NCI-H1048 (cell line): ENCODE data around the gene MTMR3.
"Not testable (repeated sequence)": the region's sequence is repeated elsewhere in the genome, so short reads cannot be mapped to it uniquely, and the experiment has no call there.

Experiments
- DNase-seq: peaks from one replicate; lab custom pipeline; 2025; lab: John Stamatoyannopoulos, UW

The MTMR3 gene

DNA sequence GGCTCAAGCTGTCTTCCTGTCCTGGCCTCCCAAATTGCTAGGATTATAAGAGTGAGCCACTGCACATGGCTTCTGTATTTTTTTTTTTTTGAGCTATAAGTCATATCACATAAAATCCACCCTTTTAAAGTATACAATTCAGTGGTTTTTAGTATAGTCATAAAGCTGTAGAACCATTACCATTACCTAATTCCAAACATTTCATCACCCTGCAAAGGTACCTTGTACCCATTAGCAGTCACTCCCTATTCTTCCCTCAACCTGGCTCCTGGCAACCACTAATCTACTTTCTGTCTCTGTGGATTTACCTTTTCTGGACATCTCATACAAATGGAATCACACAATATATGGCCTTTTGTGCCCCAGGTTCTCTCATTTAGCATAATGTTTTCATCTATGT lies 84.5 kb downstream of the MTMR3 start:
- no peak for DNase-seq

- no peak for DNase-seq
These were observed 88.6 kb downstream of the MTMR3 start for GRCh38 chr22:29971607-29972006.

DNA sequence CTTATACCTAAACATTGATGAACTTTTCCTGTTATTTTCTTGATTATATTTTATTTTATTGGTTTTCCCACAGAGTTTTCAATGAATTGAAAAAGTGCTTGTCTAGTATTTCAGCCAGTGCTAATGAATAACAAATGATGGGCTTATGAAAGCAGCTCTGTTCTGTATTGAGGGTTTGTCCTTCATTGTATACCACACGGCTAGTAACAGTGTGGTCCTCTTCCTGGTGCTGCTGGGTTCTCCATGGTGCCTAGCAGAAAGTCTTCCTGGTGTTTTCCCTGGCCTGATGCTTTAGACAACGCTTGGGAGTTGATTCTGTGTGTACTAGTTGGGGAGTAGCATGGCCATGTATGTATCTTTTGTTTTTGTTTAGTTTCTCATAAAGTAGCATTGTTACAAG lies 89.1 kb downstream of the MTMR3 start:
- DNase-seq: no peak

DNA sequence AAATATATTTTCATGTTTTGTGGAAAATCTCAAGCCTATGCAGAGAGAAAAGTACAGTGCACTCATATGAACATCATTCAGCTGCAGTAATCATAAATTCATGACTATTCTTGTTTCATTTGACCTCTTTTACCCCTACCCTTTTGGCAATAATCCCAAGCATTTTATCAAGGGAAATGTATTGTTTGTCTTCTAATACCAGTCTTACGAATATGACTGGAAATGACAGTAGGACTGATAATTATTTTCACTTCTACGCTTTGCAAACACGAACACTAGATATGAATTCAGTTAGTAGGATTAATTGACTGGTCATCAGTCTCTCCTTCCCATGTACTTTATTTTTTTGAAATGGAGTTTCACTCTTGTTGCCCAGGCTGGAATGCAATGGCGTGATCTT lies 90.3 kb downstream of the MTMR3 start:
- no peak for DNase-seq

DNA sequence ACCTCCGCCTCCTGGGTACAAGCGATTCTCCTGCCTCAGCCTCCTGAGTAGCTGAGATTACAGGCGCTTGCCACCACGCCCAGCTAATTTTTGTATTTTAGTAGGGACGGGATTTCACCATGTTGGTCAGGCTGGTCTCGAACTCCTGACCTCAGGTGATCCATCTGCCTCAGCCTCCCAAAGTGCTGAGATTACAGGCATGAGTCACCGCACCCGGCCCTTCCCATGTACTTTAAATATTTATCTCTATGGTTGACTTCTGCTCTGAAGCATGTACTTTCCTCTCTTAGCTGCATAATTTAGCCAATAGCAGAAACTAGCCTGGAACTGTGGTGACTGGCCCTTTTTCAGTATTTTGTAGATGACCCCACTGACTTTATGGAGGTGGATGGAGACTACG lies 90.7 kb downstream of the MTMR3 start:
- not testable (repeated sequence) for DNase-seq

GRCh38 chr22:29975494-29975893 lies 92.5 kb downstream of the MTMR3 start:
- no peak for DNase-seq

DNA sequence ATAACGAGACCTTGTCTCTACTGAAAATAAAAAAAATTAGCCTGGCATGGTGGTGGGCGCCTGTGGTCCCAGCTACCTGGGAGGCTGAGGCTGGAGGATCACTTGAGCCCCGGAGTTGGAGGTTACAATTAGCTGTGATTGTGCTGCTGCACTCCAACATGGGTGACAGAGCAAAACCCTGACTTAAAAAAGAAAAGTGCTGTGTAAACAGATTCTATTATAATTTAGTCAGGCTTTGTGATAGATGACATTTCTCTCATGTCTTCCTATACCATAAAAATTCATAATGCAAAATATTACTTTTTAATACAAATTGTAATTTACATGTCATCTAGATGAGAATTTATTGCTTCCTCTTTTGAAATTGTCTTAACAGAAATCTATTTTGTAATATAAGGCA lies 94.1 kb downstream of the MTMR3 start:
- DNase-seq: no peak

- no peak for DNase-seq
These were observed 96.9 kb downstream of the MTMR3 start for GRCh38 chr22:29979777-29980321.

- no peak for DNase-seq
These were observed 100.4 kb downstream of the MTMR3 start for GRCh38 chr22:29983296-29983917.

- no peak for DNase-seq
These were observed 102.9 kb downstream of the MTMR3 start for GRCh38 chr22:29985912-29986311.

DNA sequence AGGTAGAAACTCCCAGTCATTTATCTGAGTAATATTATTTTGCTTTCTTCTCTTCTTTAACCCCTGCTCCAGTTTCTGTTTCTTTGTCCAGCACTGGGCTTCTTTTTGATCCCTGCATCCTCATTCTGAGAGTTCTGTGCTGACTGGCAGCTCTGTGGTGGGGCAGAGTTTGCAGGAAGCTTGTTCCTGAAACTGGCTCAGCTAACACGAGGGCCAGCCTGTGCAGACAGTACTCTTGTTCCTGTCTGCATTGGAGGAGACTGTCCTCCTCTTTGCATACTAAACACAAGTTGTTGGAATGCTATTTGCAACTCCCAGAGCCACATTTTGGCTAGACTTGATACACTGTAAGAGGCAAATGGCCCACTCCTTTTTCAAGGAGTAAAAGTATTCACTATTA lies 104.2 kb downstream of the MTMR3 start:
- no peak for DNase-seq

DNA sequence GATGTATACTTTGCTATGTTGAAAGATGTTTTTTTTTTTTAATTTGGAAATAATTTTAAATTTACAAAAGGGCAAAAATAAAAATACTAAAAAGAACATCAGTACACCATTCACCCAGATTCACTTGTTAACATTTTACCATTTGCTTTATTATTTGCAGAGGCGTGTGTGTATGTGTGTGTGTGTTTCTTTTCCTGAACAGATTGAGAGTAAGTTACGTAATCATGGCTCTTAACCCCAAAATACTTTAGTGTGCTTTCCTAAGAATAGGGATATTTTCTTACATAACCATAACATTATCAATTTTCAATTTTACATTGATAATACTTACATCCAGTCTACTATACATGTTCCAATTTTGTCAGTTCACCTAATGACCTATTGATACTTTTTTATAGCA lies 105.7 kb downstream of the MTMR3 start:
- DNase-seq: no peak

GRCh38 chr22:29989446-29989845 lies 106.5 kb downstream of the MTMR3 start:
- no peak for DNase-seq

DNA sequence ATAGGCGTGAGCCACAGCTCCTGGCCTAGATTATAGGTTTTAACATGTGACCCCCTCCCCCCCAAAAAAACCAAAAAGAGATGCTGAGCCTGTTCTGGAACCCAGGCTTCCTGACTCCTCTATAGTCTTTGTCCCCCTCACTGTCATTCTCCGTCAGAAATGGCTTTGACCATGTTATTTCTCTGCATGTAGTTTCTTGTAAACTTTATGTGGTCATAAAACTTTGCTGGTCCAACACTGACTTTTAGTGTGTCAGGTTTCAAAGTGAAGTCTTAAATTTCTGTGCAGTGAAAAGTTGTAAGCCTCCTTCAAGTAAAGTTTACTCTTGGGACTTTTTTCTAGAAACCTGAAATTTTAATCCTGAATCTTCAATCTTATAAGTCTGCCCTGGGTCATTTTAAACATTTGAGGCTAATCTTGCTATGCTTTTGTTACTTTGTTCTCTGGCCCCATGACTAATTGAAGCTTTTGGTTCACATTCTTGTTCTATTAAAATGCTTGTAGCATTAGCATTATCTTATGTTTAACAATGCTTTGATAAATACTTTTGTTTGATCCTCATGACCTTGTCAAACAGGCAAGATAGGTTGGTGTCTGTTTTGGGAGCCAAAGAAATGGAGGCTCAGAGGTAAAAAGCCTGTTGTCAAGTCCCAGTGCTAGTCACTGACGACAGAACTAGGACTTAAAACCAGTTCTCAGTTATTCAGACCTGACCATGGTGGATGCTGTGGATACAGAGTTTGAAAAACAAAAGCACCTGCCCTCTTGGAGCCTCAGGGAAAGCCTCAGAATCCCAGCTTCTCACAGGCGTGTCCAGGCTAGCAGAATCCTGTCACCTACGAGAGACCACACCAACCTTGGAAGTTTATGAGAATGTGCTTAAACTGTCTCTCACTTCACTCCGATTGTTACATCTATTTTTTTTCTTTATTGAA lies 109.6 kb downstream of the MTMR3 start:
- no peak for DNase-seq

DNA sequence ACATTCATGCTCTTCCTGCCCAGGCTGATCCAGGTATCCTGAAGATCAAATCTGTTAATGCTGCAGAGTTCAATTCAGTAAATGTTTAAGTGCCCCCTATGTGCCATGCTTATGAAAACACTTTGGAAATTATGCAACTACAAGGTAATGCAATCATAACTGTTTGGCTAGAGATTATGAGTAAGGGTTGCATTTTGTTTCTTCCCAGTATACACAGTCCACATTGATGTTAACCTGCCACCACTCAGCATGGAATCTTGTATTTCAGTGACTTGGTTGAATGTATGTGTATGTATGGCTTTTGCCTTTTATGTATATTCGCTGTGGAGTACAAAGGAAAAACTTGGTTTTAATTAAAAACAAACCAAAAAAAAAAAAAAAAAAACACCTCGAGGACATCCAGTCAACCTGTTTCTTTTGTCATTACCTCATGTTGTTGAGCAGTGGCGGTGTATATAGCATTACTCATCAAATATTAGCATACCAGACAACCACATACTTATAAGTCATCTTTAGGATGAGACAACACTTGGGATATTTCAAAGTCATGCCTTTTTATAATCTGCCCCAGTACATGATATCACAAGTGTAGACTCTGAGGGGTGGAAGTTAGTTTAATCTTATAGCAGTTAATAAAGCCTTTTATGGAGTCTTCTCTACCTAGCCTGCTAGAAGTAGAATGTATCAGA lies 111.2 kb downstream of the MTMR3 start:
- DNase-seq: no peak

DNA sequence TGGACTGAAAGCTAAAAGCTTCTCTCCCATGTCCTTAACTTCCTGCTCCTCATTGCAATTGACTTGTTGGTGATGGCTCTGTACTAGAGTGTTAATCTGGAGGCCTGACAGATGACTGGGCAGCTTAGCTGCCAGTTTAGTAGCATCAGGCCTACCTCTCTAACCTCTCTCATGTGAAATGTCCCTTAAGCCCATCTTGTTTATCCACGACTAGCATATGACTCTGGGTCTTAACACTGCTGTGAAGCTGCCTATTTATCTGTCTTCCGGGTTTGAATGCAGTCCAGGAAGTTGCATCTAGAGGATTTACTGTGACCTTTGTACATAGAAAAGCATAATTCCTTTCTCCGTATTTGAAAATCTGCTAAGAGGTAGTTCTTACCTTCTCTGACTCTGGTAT lies 112.0 kb downstream of the MTMR3 start:
- DNase-seq: no peak

DNA sequence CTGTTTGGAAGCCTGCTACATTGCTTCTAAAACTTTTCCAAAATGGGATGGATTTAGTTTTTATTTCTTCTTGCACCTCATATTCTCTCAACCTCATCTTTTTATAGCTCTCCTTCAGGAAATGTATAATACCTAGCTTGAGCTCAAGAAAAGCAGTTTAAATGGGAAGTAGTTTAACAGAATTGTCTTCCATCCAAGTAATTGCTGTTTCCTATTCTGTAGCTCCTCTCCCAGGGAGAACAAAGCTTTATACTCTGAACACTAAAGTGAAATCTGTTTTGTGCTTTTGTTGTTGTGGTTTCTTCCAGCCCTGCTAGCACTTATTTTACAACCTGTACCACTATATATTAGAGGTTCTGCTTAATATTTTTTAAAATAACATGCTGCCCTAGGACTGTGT lies 114.1 kb downstream of the MTMR3 start:
- DNase-seq: no peak

GRCh38 chr22:29997516-29997915 lies 114.5 kb downstream of the MTMR3 start:
- no peak for DNase-seq

DNA sequence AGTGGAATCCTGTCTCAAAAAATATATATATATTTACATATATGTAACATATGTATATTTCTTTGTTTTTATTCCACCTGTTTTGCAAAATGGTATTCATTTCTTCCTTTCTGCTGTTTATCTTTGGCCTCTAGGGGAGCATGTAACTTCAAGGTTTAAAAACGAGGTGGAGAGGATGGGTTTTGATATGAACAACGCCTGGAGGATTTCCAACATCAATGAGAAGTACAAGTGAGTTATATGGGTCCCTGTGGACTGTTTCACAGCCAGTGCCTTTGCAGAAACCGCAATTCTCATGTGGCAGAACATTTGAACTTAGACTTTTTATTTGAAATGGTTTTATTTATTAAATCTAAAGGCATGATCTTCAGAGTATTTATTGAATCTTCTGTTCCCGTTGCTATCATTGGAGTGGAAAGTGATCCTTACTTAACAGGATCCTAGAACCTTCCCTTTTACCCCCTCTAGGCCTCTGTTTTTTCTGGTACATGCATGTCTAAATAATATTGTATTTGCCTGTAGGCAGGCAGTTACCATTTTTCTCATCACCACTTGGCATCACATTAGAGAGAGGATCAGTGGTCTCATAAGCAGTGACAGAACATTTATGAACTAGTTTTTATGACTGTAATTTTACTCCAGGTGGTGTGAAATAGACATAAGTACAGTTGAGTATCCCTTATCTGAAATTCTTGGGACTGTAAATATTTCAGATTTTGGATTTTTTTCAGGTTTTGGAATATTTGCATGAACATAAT lies 115.8 kb downstream of the MTMR3 start:
- no peak for DNase-seq

GRCh38 chr22:30000566-30000965 lies 117.6 kb downstream of the MTMR3 start:
- no peak for DNase-seq

DNA sequence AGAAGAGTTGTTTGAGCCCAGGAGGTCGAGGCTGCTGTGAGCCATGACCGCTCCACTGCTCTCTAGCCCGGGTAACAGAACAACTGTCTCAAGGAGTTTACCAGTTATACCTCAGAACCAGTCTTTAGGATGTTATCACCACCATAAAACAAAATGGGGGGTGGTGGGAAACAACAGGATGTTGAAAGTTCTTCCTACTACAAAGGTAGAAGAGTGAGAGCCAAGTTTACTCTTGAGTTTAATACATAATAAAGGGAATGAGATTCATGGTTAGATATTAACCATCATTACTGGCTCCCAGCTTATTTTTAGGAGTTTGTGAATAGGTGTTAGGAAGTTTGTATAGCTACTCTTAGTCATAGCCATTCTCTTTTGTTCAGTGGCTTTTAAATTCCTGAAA lies 118.5 kb downstream of the MTMR3 start:
- no peak for DNase-seq
